Activated effector memory CD4-positive, alpha-beta T cell treated with Interleukin-2 at 50 U/mL for 16 hours (primary cell): ENCODE data around the gene UAP1.
"Not testable (repeated sequence)": the region's sequence is repeated elsewhere in the genome, so short reads cannot be mapped to it uniquely, and the experiment has no call there.

Experiments
- DNase-seq: peaks from one replicate; pipeline ENCODE4 v3.0.0-alpha.2; 2020

The UAP1 gene

GRCh38 chr1:162566870-162567269 lies 5.3 kb downstream of the UAP1 start:
- no peak for DNase-seq

GRCh38 chr1:162568802-162569201 lies 7.3 kb downstream of the UAP1 start:
- DNase-seq: no peak

GRCh38 chr1:162570718-162571117 lies 9.2 kb downstream of the UAP1 start:
- DNase-seq: no peak

GRCh38 chr1:162571121-162571520 lies 9.6 kb downstream of the UAP1 start:
- DNase-seq: not testable (repeated sequence)

- no peak for DNase-seq
These were observed 10.2 kb downstream of the UAP1 start for GRCh38 chr1:162571696-162572095.

GRCh38 chr1:162573136-162573535 lies 11.6 kb downstream of the UAP1 start:
- DNase-seq: no peak

- no peak for DNase-seq
These were observed 16.7 kb downstream of the UAP1 start for GRCh38 chr1:162578071-162578700.

- no peak for DNase-seq
These were observed 17.4 kb downstream of the UAP1 start for GRCh38 chr1:162578936-162579335.

- no peak for DNase-seq
These were observed 18.8 kb downstream of the UAP1 start for GRCh38 chr1:162580308-162580707.

GRCh38 chr1:162582901-162583300 lies 21.4 kb downstream of the UAP1 start:
- not testable (repeated sequence) for DNase-seq

GRCh38 chr1:162585101-162585500 lies 23.6 kb downstream of the UAP1 start:
- DNase-seq: not testable (repeated sequence)

GRCh38 chr1:162587347-162587746 lies 25.8 kb downstream of the UAP1 start:
- no peak for DNase-seq

- DNase-seq: no peak
These were observed 26.3 kb downstream of the UAP1 start for GRCh38 chr1:162587761-162588260.

GRCh38 chr1:162590101-162590500 lies 28.6 kb downstream of the UAP1 start:
- no peak for DNase-seq

- no peak for DNase-seq
These were observed 29.2 kb downstream of the UAP1 start for GRCh38 chr1:162590686-162591085.

- DNase-seq: no peak
These were observed 35.1 kb downstream of the UAP1 start for GRCh38 chr1:162596514-162597170.

GRCh38 chr1:162599451-162599850 lies 37.9 kb downstream of the UAP1 start:
- DNase-seq: no peak

GRCh38 chr1:162603117-162603516 lies 41.6 kb downstream of the UAP1 start:
- DNase-seq: not testable (repeated sequence)

GRCh38 chr1:162605225-162605927 lies 43.9 kb downstream of the UAP1 start:
- no peak for DNase-seq

GRCh38 chr1:162609306-162609705 lies 47.8 kb downstream of the UAP1 start:
- DNase-seq: no peak

GRCh38 chr1:162612606-162613400 lies 51.3 kb downstream of the UAP1 start:
- no peak for DNase-seq

- no peak for DNase-seq
These were observed 55.3 kb downstream of the UAP1 start for GRCh38 chr1:162616848-162617247.

- DNase-seq: no peak
These were observed 56.0 kb downstream of the UAP1 start for GRCh38 chr1:162617513-162617912.
